ENCODE results near the gene KMT5B. TPM values are rescaled to one million over a fixed set of nuclear protein-coding genes. Genes with fewer than 3 reads are reported as not detected.

KMT5B gene
- total and polyA plus RNA-seq, 2 of the 13 experiments (the other 11 are each of a cell fraction or from before 2014, with no cell fraction given): 17.6 to 23.7 TPM

- ATAC-seq (no peak), FAIRE-seq (no peak), DNase-seq (ENCODE audit: low spot score) (no peak)
- in situ Hi-C loops (cut with HindIII; ENCODE audit: extremely low pct_ligation_motif_present, low pct_unique_long_range_greater_than_20kb): no loop called here
- CTCF ChIA-PET (ENCODE audit: low intra/inter-chr PET ratio, low total read pairs): no interaction called here
- Histone ChIP-seq H3K27me3 (ENCODE audit: control insufficient read depth in 1 of 2, insufficient read depth in 2 of 2, low read length in 2 of 2) (no peaks in the 10 kb centered on the region), H3K9ac (ENCODE audit: insufficient read depth, low read depth, low read length) (no peak overlapping the region), H3K9me3 (ENCODE audit: low read length) (no peaks in the 10 kb centered on the region), H3K4me3 (replicated peaks in 1 of 3; ENCODE audit: insufficient read depth in 1 of 3, low read depth in 2 of 3, low read length in 3 of 3) (no peak overlapping the region), H3K27ac (ENCODE audit: extremely low read length, insufficient read depth, low read length) (no peak overlapping the region), H4K20me1 (ENCODE audit: insufficient read depth, low read length) (peaks cover 27% of the 10 kb centered on the region), H3K4me2 (ENCODE audit: low read depth, low read length) (no peak overlapping the region), H3K4me1 (ENCODE audit: insufficient read depth, low read length) (peaks cover 15% of the 10 kb centered on the region), H2AFZ (ENCODE audit: low read length) (no peak overlapping the region), H3K79me2 (ENCODE audit: insufficient read depth, low read length) (peaks cover 94% of the 10 kb centered on the region), H3K36me3 (replicated peaks in 1 of 2; ENCODE audit: control insufficient read depth in 1 of 2, insufficient read depth in 2 of 2, low read length in 2 of 2) (peaks cover 2 to 9% of the 10 kb centered on the region in 2 experiments; a peak in 3 of 5 replicates)
- intact Hi-C loops (cut with micrococcal nuclease; ENCODE audit: unreplicated experiment): no loop called here
- POLR2A ChIA-PET: no interaction called here
- 94% methylated on average over 5 of the region's 5 CpGs for WGBS (ENCODE audit: low lambda C conversion rate)
- no TSS peak for BruUV-seq (replicated peaks)
- TF ChIP-seq THRA (CRISPR knock-in tag; IDR thresholded peaks at IDR 0.05; ENCODE audit: borderline replicate concordance): no peak
- no peak for TF ChIP-seq HNF4G (IDR thresholded peaks at IDR 0.05; ENCODE audit: borderline replicate concordance, low read depth, low read length)
- TF ChIP-seq HNF4G (CRISPR knock-in tag; IDR thresholded peaks at IDR 0.05; ENCODE audit: borderline replicate concordance, low read depth): no peak
- TF ChIP-seq ZNF468 (CRISPR knock-in tag; IDR thresholded peaks at IDR 0.05): no peak
- TF ChIP-seq SP4 (CRISPR knock-in tag; IDR thresholded peaks at IDR 0.05): no peak
- TF ChIP-seq ZNF431 (CRISPR knock-in tag; IDR thresholded peaks at IDR 0.05; ENCODE audit: borderline replicate concordance, low read depth): no peak
These were observed 20.1 kb downstream of the KMT5B start for GRCh38 chr11:68193018-68193417.

All from HepG2 (cell line).